Islet precursor cell (in vitro differentiated cells): ENCODE measurements around the gene UBR3.
"Not testable (repeated sequence)": the region's sequence is repeated elsewhere in the genome, so short reads cannot be mapped to it uniquely, and the experiment has no call there.

Source experiments
- DNase-seq: peaks from one replicate; pipeline ENCODE4 v3.0.0-alpha.2; 2018

The UBR3 gene

GRCh38 chr2:170122883-170123547 lies 295.8 kb downstream of the UBR3 start:
- DNase-seq: no peak

- no peak for DNase-seq
Observed at GRCh38 chr2:170123593-170123992, 296.3 kb downstream of the UBR3 start.

- DNase-seq: not testable (repeated sequence)
Observed at GRCh38 chr2:170126138-170126728, 299.0 kb downstream of the UBR3 start.
